ENCODE results near the gene ANTXR1.
A peak's percentile ranks its signal among the peaks of the same experiment; 100 is the strongest.

The ANTXR1 gene

GRCh38 chr2:69075486-69075885, 62.5 kb downstream of the ANTXR1 start:
- DNase-seq = no peak

- no peak for DNase-seq
These were observed 63.6 kb downstream of the ANTXR1 start for GRCh38 chr2:69076601-69077000.

- no peak for DNase-seq
These were observed 64.4 kb downstream of the ANTXR1 start for GRCh38 chr2:69077252-69077950.

- DNase-seq = no peak
These were observed 67.1 kb downstream of the ANTXR1 start for GRCh38 chr2:69080071-69080470.

GRCh38 chr2:69081001-69081580, 68.1 kb downstream of the ANTXR1 start:
- no peak for DNase-seq

GRCh38 chr2:69081757-69082156, 68.8 kb downstream of the ANTXR1 start:
- no peak for DNase-seq

- DNase-seq = peak; percentile 48
These were observed 69.5 kb downstream of the ANTXR1 start for GRCh38 chr2:69082430-69082997.

- no peak for DNase-seq
These were observed 70.3 kb downstream of the ANTXR1 start for GRCh38 chr2:69083235-69083748.

- no peak for DNase-seq
These were observed 71.5 kb downstream of the ANTXR1 start for GRCh38 chr2:69084492-69084891.

GRCh38 chr2:69086466-69086865, 73.5 kb downstream of the ANTXR1 start:
- no peak for DNase-seq

- DNase-seq = no peak
These were observed 74.4 kb downstream of the ANTXR1 start for GRCh38 chr2:69087211-69087911.

- DNase-seq = no peak
These were observed 74.9 kb downstream of the ANTXR1 start for GRCh38 chr2:69087912-69088240.

- no peak for DNase-seq
These were observed 75.5 kb downstream of the ANTXR1 start for GRCh38 chr2:69088466-69088865.

GRCh38 chr2:69089266-69089665, 76.3 kb downstream of the ANTXR1 start:
- DNase-seq = no peak

- no peak for DNase-seq
These were observed 77.0 kb downstream of the ANTXR1 start for GRCh38 chr2:69089998-69090397.

- no peak for DNase-seq
These were observed 77.8 kb downstream of the ANTXR1 start for GRCh38 chr2:69090820-69091219.

GRCh38 chr2:69092857-69093256, 79.9 kb downstream of the ANTXR1 start:
- no peak for DNase-seq

- DNase-seq = no peak
These were observed 82.3 kb downstream of the ANTXR1 start for GRCh38 chr2:69095305-69095704.

GRCh38 chr2:69096326-69097095, 83.5 kb downstream of the ANTXR1 start:
- no peak for DNase-seq

- no peak for DNase-seq
These were observed 84.2 kb downstream of the ANTXR1 start for GRCh38 chr2:69097148-69097610.

- DNase-seq = no peak
These were observed 85.1 kb downstream of the ANTXR1 start for GRCh38 chr2:69097891-69098655.

- no peak for DNase-seq
These were observed 86.6 kb downstream of the ANTXR1 start for GRCh38 chr2:69099541-69099940.

Data from islet precursor cell (in vitro differentiated cells).